Small intestine (tissue), 7 donors: Measurements from ENCODE around the gene TBC1D1. TPM values are rescaled to one million over a fixed set of nuclear protein-coding genes. Genes with fewer than 3 reads are reported as not detected.

Experiments used
- DNase-seq, 2 donors: peaks; one replicate each; pipeline versions ENCODE4 v3.0.0 to v3.0.0-alpha.2; 2013
- FAIRE-seq: peaks from 2 replicates; lab custom pipeline; 2012; peaks lifted over from hg19 to GRCh38; lab: Jason Lieb, UNC
- H3K27ac ChIP-seq, 3 donors: one replicate each; pipeline ENCODE4 v1.5.1; 2013; ENCODE audit warnings: low read length in 2 of 3, mild to moderate bottlenecking in 2 of 3, control low read depth in 1 of 3, inconsistent platforms in 1 of 3, low read depth in 1 of 3, moderate library complexity in 1 of 3
- H3K27me3 ChIP-seq, 3 donors: one replicate each; pipeline ENCODE4 v1.6.1; 2013; ENCODE audit warnings: low read length in 3 of 3, inconsistent platforms in 1 of 3; ENCODE audit not compliant: control insufficient read depth in 3 of 3, insufficient read depth in 3 of 3
- H3K36me3 ChIP-seq, 3 donors: one replicate each; pipeline ENCODE4 v1.6.1; 2013; ENCODE audit warnings: low read length in 3 of 3, inconsistent platforms in 1 of 3, low read depth in 1 of 3, mild to moderate bottlenecking in 1 of 3, moderate library complexity in 1 of 3; ENCODE audit not compliant: control insufficient read depth in 3 of 3, insufficient read depth in 2 of 3
- H3K4me1 ChIP-seq, 3 donors: one replicate each; pipeline ENCODE4 v1.6.1; 2013; ENCODE audit warnings: low read length in 2 of 3, inconsistent platforms in 1 of 3, low read depth in 1 of 3, mild to moderate bottlenecking in 1 of 3, moderate library complexity in 1 of 3; ENCODE audit not compliant: control insufficient read depth in 3 of 3, insufficient read depth in 2 of 3
- H3K4me3 ChIP-seq, 3 donors: one replicate each; pipeline ENCODE4 v1.5.1; 2013; ENCODE audit warnings: low read length in 3 of 3, control low read depth in 1 of 3, inconsistent platforms in 1 of 3, low read depth in 1 of 3, mild to moderate bottlenecking in 1 of 3, moderate library complexity in 1 of 3
- H3K9me3 ChIP-seq, 2 donors: one replicate each; pipeline ENCODE4 v1.6.1; 2013; ENCODE audit warnings: low read depth in 1 of 2, low read length in 1 of 2; ENCODE audit not compliant: control insufficient read depth in 2 of 2, insufficient read depth in 1 of 2
- WGBS, 3 donors: extraction: QIAGEN DNeasy Blood & Tissue Kit; methylation state at CpG; one replicate each; pipeline ENCODE4 v1.1.7; 2013; 5-methylcytosine and 5-hydroxymethylcytosine counted together
- polyA plus RNA-seq, 4 donors: library from polyadenylated mRNA; stranded (reverse) in 3 of 4; unstranded in 1 of 4; fragments of 200-250 nt in 3 of 4; fragments of 120-200 nt in 1 of 4; gene quantifications; one replicate each; pipeline versions ENCODE4 v1.2.1 to v1.2.3, GENCODE V29; 2013
- donor health status: healthy with polysubstance abuse.
- donor health status: control.
- donor health status: control.
- donor health status: Bipolar disorder and iron deficiency.
- donor health status: healthy.

TBC1D1 gene
- polyA plus RNA-seq, 4 donors = 38.3 to 118 (median 41.5) TPM

GRCh38 chr4:37893164-37893563 lies 2.3 kb downstream of the TBC1D1 start:
- Histone ChIP-seq H3K9me3 (no peaks in the 10 kb centered on the region), H3K27ac (peak overlapping the region in 1 of 3 donors; percentile 53), H3K4me3 (no peak overlapping the region), H3K4me1 (peaks cover 0 to 7% (median 3%) of the 10 kb centered on the region in 3 donors), H3K27me3 (peaks cover 0 to 35% (median 3%) of the 10 kb centered on the region in 3 donors), H3K36me3 (no peaks in the 10 kb centered on the region)
- no peak for DNase-seq
- no peak for FAIRE-seq
- 76 to 92% (median 80%) methylated on average over 3 of the region's 3 CpGs for WGBS, 3 donors

GRCh38 chr4:37895271-37895670 lies 4.4 kb downstream of the TBC1D1 start:
- no peak for FAIRE-seq
- no peaks in the 10 kb centered on the region for H3K36me3 ChIP-seq
- H3K4me1 ChIP-seq = peaks cover 0 to 3% (median 3%) of the 10 kb centered on the region in 3 donors
- no peak overlapping the region for H3K27ac ChIP-seq
- H3K9me3 ChIP-seq = no peaks in the 10 kb centered on the region
- DNase-seq = no peak
- no peak overlapping the region for H3K4me3 ChIP-seq
- WGBS, 3 donors = 89 to 97% (median 89%) methylated on average over 7 of the region's 7 CpGs
- peaks cover 0 to 21% (median under 1%) of the 10 kb centered on the region in 3 donors for H3K27me3 ChIP-seq

GRCh38 chr4:37896206-37896860 lies 5.4 kb downstream of the TBC1D1 start:
- Histone ChIP-seq H3K27me3 (peaks cover 0 to 14% (median 0%) of the 10 kb centered on the region in 3 donors), H3K9me3 (no peaks in the 10 kb centered on the region), H3K4me1 (peaks cover 0 to 3% (median 0%) of the 10 kb centered on the region in 3 donors), H3K4me3 (no peak overlapping the region), H3K36me3 (no peaks in the 10 kb centered on the region), H3K27ac (no peak overlapping the region)
- FAIRE-seq (no peak), DNase-seq (no peak)

GRCh38 chr4:37902212-37902611 lies 11.3 kb downstream of the TBC1D1 start:
- FAIRE-seq (no peak), DNase-seq (no peak)
- H3K4me1 ChIP-seq = no peaks in the 10 kb centered on the region
- no peaks in the 10 kb centered on the region for H3K27me3 ChIP-seq
- H3K9me3 ChIP-seq = no peaks in the 10 kb centered on the region
- 89 to 90% (median 89%) methylated on average over 7 of the region's 7 CpGs for WGBS, 3 donors
- no peaks in the 10 kb centered on the region for H3K36me3 ChIP-seq
- no peak overlapping the region for H3K4me3 ChIP-seq
- H3K27ac ChIP-seq = no peak overlapping the region

GRCh38 chr4:37902738-37903693 lies 12.1 kb downstream of the TBC1D1 start:
- no peaks in the 10 kb centered on the region for H3K4me1 ChIP-seq
- no peaks in the 10 kb centered on the region for H3K36me3 ChIP-seq
- H3K27ac ChIP-seq = no peak overlapping the region
- H3K27me3 ChIP-seq = no peaks in the 10 kb centered on the region
- H3K4me3 ChIP-seq = no peak overlapping the region
- DNase-seq = peak in 1 of 2 donors; percentile 21
- no peak for FAIRE-seq
- WGBS, 3 donors = 33 to 71% (median 52%) methylated on average over 9 of the region's 9 CpGs
- H3K9me3 ChIP-seq = no peaks in the 10 kb centered on the region

- no peak for FAIRE-seq
- Histone ChIP-seq H3K4me3 (no peak overlapping the region), H3K36me3 (no peaks in the 10 kb centered on the region), H3K27ac (no peak overlapping the region), H3K4me1 (no peaks in the 10 kb centered on the region), H3K27me3 (no peaks in the 10 kb centered on the region), H3K9me3 (no peaks in the 10 kb centered on the region)
- 61 to 72% (median 64%) methylated on average over 3 of the region's 3 CpGs for WGBS, 3 donors
- DNase-seq = no peak
Observed at GRCh38 chr4:37903901-37904300, 13.0 kb downstream of the TBC1D1 start.

GRCh38 chr4:37904824-37905223 lies 13.9 kb downstream of the TBC1D1 start:
- Histone ChIP-seq H3K27ac (no peak overlapping the region), H3K4me3 (no peak overlapping the region), H3K27me3 (no peaks in the 10 kb centered on the region), H3K4me1 (no peaks in the 10 kb centered on the region), H3K9me3 (no peaks in the 10 kb centered on the region), H3K36me3 (no peaks in the 10 kb centered on the region)
- DNase-seq (no peak), FAIRE-seq (no peak)
- WGBS, 3 donors = 96 to 97% (median 96%) methylated on average over 3 of the region's 3 CpGs

GRCh38 chr4:37905533-37906169 lies 14.8 kb downstream of the TBC1D1 start:
- 73 to 78% (median 77%) methylated on average over 7 of the region's 7 CpGs for WGBS, 3 donors
- DNase-seq = no peak
- no peaks in the 10 kb centered on the region for H3K27me3 ChIP-seq
- H3K9me3 ChIP-seq = no peaks in the 10 kb centered on the region
- no peaks in the 10 kb centered on the region for H3K4me1 ChIP-seq
- H3K27ac ChIP-seq = no peak overlapping the region
- H3K36me3 ChIP-seq = no peaks in the 10 kb centered on the region
- H3K4me3 ChIP-seq = no peak overlapping the region
- FAIRE-seq = no peak
